Neuronal stem cell (in vitro differentiated cells): Measurements from ENCODE around the gene CAD.
"Not testable (repeated sequence)": the region's sequence is repeated elsewhere in the genome, so short reads cannot be mapped to it uniquely, and the experiment has no call there.

ENCODE experiments used
- DNase-seq: peaks from one replicate; pipeline ENCODE4 v3.0.0-alpha.2; 2013; ENCODE audit warnings: low spot score
- H2AFZ ChIP-seq: one replicate; pipeline ENCODE4 v1.6.1; 2013; ENCODE audit warnings: mild to moderate bottlenecking, low read length, inconsistent platforms
- H2AK5ac ChIP-seq: 2 replicates; pipeline ENCODE4 v1.6.1; 2013; ENCODE audit warnings: low read depth, mild to moderate bottlenecking, inconsistent platforms, low read length, moderate library complexity, mixed read lengths
- H2BK120ac ChIP-seq: 2 replicates; pipeline ENCODE4 v1.6.1; 2013; ENCODE audit warnings: low read depth, mild to moderate bottlenecking, inconsistent platforms, low read length, moderate library complexity, mixed read lengths
- H2BK12ac ChIP-seq: one replicate; pipeline ENCODE4 v1.6.1; 2013; ENCODE audit warnings: low read length, inconsistent platforms
- H2BK15ac ChIP-seq: 2 replicates; pipeline ENCODE4 v1.6.1; 2013; ENCODE audit warnings: mild to moderate bottlenecking, low read length, inconsistent platforms, mixed read lengths
- H2BK5ac ChIP-seq: one replicate; pipeline ENCODE4 v1.6.1; 2013; ENCODE audit warnings: inconsistent platforms, mild to moderate bottlenecking, low read length, moderate library complexity
- H3K14ac ChIP-seq: one replicate; pipeline ENCODE4 v1.6.1; 2013; ENCODE audit warnings: low read length, inconsistent platforms
- H3K18ac ChIP-seq: 2 replicates; pipeline ENCODE4 v1.6.1; 2013; ENCODE audit warnings: low read length, inconsistent platforms
- H3K23ac ChIP-seq: 2 replicates; pipeline ENCODE4 v1.6.1; 2013; ENCODE audit warnings: low read depth, mild to moderate bottlenecking, mixed read lengths, low read length, inconsistent platforms; ENCODE audit not compliant: poor library complexity
- H3K27ac ChIP-seq: replicated peaks from 3 replicates; pipeline ENCODE4 v1.5.1; 2013; ENCODE audit warnings: low read length, inconsistent platforms
- H3K27me3 ChIP-seq, 3 experiments: 2 replicates each; pipeline ENCODE4 v1.6.1; 2013; ENCODE audit warnings: low read length in 3 of 3, mild to moderate bottlenecking in 2 of 3, inconsistent platforms in 1 of 3, low read depth in 1 of 3, mixed read lengths in 1 of 3, moderate library complexity in 1 of 3; ENCODE audit not compliant: control insufficient read depth in 3 of 3, insufficient read depth in 3 of 3
- H3K36me3 ChIP-seq, 2 donors: replicated peaks in 1 of 2; 2 replicates each; pipeline ENCODE4 v1.6.1; 2013; ENCODE audit warnings: low read length in 2 of 2; ENCODE audit not compliant: control insufficient read depth in 2 of 2, insufficient read depth in 2 of 2
- H3K4ac ChIP-seq: 2 replicates; pipeline ENCODE4 v1.6.1; 2013; ENCODE audit warnings: inconsistent platforms, mild to moderate bottlenecking, low read length, moderate library complexity
- H3K4me1 ChIP-seq, 2 donors: 1 replicate in 1 of 2; 2 replicates in 1 of 2; pipeline ENCODE4 v1.6.1; 2013; ENCODE audit warnings: low read length in 2 of 2, low read depth in 1 of 2; ENCODE audit not compliant: control insufficient read depth in 2 of 2, insufficient read depth in 1 of 2
- H3K4me2 ChIP-seq: one replicate; pipeline ENCODE4 v1.6.1; 2013; ENCODE audit warnings: mild to moderate bottlenecking, low read length, inconsistent platforms; ENCODE audit not compliant: insufficient read depth, poor library complexity, severe bottlenecking
- H3K4me3 ChIP-seq, 2 donors: 2 replicates each; pipeline ENCODE4 v1.5.1; 2013; ENCODE audit warnings: low read length in 2 of 2, mild to moderate bottlenecking in 2 of 2, inconsistent platforms in 1 of 2, moderate library complexity in 1 of 2
- H3K79me1 ChIP-seq: one replicate; pipeline ENCODE4 v1.6.1; 2013; ENCODE audit warnings: low read depth, mild to moderate bottlenecking, inconsistent platforms, low read length, moderate library complexity
- H3K9ac ChIP-seq: one replicate; pipeline ENCODE4 v1.6.1; 2013; ENCODE audit warnings: mild to moderate bottlenecking, low read depth, low read length, inconsistent platforms; ENCODE audit not compliant: poor library complexity
- H3K9me3 ChIP-seq, 2 donors: replicated peaks in 1 of 2; 2 replicates each; pipeline versions ENCODE3 to v1.6.1; 2013; ENCODE audit warnings: low read length in 2 of 2, mild to moderate bottlenecking in 2 of 2, inconsistent platforms in 1 of 2, low read depth in 1 of 2, mixed read lengths in 1 of 2, moderate library complexity in 1 of 2; ENCODE audit not compliant: control insufficient read depth in 2 of 2, insufficient read depth in 1 of 2
- H4K8ac ChIP-seq: one replicate; pipeline ENCODE4 v1.6.1; 2013; ENCODE audit warnings: low read depth, mild to moderate bottlenecking, inconsistent platforms, low read length, moderate library complexity
- H4K91ac ChIP-seq: one replicate; pipeline ENCODE4 v1.6.1; 2013; ENCODE audit warnings: low read length, low read depth, mild to moderate bottlenecking, inconsistent platforms; ENCODE audit not compliant: poor library complexity
- WGBS, 2 donors: extraction: QIAGEN DNeasy Blood & Tissue Kit; methylation state at CpG; one replicate each; pipeline ENCODE4 v1.1.7; 2013; ENCODE audit warnings: missing lambda C conversion rate in 2 of 2, mixed read lengths in 1 of 2; ENCODE audit not compliant: insufficient read length in 2 of 2, insufficient replicate concordance in 1 of 2; ENCODE audit errors: extremely low coverage in 2 of 2; 5-methylcytosine and 5-hydroxymethylcytosine counted together

Gene CAD

DNA sequence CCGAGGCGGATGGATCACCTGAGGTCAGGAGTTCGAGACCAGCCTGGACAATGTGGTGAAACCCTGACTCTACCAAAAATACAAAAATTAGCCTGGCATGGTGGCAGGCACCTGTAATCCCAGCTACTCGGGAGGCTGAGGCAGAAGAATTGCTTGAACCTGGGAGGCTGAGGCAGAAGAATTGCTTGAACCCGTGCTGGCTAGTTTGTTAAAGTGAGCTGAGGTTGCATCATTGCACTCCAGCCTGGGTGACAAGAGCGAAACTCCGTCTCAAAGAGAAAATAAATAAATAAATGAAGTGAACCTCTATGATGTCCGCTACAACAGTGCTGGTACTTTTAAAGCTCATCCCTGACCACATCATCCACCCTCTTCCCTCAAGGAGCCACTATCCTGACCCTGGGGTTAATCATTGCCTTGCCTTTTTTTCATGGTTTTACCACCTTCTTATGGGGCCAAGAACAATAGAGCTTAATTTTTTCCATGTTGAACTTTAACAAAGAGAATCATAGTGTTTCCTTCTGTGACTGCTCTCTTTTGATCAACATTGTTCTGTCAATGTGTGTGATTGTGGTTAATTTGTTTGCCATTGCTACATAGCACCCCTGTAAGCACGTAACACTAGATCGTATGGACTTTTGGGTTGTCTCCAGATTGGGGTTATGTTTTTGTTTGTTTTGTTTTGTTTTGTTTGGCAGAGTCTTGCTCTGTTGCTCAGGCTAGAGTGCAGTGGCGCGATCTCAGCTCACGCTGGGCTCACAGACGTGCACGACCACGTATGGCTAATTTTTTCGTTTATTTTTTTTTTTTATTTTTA lies 22.4 kb upstream of the CAD start:
- no peak overlapping the region for H2AFZ ChIP-seq
- H3K9me3 ChIP-seq, result no peaks in the 10 kb centered on the region
- H3K9ac ChIP-seq, result no peak overlapping the region
- H3K79me1 ChIP-seq, result no peaks in the 10 kb centered on the region
- no peak overlapping the region for H3K4ac ChIP-seq
- no peak overlapping the region for H3K27ac ChIP-seq
- H3K27me3 ChIP-seq, result no peaks in the 10 kb centered on the region
- no peaks in the 10 kb centered on the region for H3K4me1 ChIP-seq
- no CpG with 5 or more reads among the region's 17 CpGs for WGBS, 2 donors
- H2AK5ac ChIP-seq, result no peak overlapping the region
- no peak overlapping the region for H2BK12ac ChIP-seq
- H3K18ac ChIP-seq, result no peak overlapping the region
- H3K4me2 ChIP-seq, result no peak overlapping the region
- no peak overlapping the region for H2BK5ac ChIP-seq
- peaks cover 4 to 6% of the 10 kb centered on the region in 2 donors for H3K36me3 ChIP-seq
- H4K91ac ChIP-seq, result no peak overlapping the region
- DNase-seq, result no peak
- no peak overlapping the region for H4K8ac ChIP-seq
- no peak overlapping the region for H3K4me3 ChIP-seq
- H2BK120ac ChIP-seq, result no peak overlapping the region
- H3K23ac ChIP-seq, result no peak overlapping the region
- no peak overlapping the region for H3K14ac ChIP-seq
- no peak overlapping the region for H2BK15ac ChIP-seq

DNA sequence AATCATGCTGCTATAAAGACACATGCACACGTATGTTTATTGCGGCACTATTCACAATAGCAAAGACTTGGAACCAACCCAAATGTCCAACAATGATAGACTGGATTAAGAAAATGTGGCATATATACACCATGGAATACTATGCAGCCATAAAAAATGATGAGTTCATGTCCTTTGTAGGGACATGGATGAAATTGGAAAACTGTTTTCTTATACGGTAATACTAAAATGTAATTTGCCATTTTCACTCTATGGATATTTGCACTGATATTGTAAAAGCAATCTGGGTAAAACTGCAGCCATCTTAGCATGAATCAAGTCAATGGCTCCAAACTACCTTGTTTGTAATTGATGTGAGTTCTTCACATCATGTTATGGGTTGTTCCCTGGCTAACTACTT lies 21.4 kb upstream of the CAD start:
- H3K36me3 ChIP-seq, result peaks cover 8 to 15% of the 10 kb centered on the region in 2 donors
- not testable (repeated sequence) for H3K4me1 ChIP-seq, H2BK120ac ChIP-seq, H4K91ac ChIP-seq, H3K79me1 ChIP-seq, DNase-seq, H4K8ac ChIP-seq, H3K4ac ChIP-seq, H2AK5ac ChIP-seq, H3K9me3 ChIP-seq, H3K4me2 ChIP-seq, H2BK15ac ChIP-seq, H3K4me3 ChIP-seq, H2BK5ac ChIP-seq, H3K14ac ChIP-seq, H3K27ac ChIP-seq, H3K9ac ChIP-seq, H2AFZ ChIP-seq, H2BK12ac ChIP-seq, H3K18ac ChIP-seq, H3K27me3 ChIP-seq, H3K23ac ChIP-seq
- WGBS, 2 donors, result no CpG with 5 or more reads among the region's 3 CpGs

DNA sequence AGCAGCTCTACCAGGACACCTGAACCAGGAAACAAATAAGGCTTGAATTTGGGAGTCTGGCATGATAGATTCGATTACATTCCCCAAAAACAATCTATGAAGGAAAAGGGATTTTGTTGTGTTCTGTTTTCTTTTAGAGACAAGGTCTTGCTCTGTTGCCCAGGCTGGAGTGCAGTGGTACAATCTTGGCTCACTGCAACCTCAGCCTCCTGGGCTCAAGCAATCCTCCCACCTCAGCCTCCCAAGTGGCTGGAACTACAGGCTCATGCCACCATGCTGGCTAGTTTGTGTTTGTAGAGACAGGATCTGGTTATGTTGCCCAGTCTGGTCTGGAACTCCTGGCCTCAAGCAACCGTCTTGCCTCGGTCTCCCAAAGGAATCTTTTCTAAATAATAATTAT lies 19.1 kb upstream of the CAD start:
- H3K27ac ChIP-seq, H2BK5ac ChIP-seq, H3K23ac ChIP-seq, H3K4me1 ChIP-seq, H3K9ac ChIP-seq, H2BK12ac ChIP-seq, H2BK15ac ChIP-seq, H2AK5ac ChIP-seq, H3K14ac ChIP-seq, H3K4me2 ChIP-seq, H3K9me3 ChIP-seq, H3K27me3 ChIP-seq, H3K18ac ChIP-seq, H4K91ac ChIP-seq, H4K8ac ChIP-seq, H2AFZ ChIP-seq, H3K79me1 ChIP-seq, H3K4ac ChIP-seq, H2BK120ac ChIP-seq, DNase-seq, H3K4me3 ChIP-seq: not testable (repeated sequence)
- no CpG with 5 or more reads among the region's 3 CpGs for WGBS, 2 donors
- peaks cover 19 to 38% of the 10 kb centered on the region in 2 donors for H3K36me3 ChIP-seq

DNA sequence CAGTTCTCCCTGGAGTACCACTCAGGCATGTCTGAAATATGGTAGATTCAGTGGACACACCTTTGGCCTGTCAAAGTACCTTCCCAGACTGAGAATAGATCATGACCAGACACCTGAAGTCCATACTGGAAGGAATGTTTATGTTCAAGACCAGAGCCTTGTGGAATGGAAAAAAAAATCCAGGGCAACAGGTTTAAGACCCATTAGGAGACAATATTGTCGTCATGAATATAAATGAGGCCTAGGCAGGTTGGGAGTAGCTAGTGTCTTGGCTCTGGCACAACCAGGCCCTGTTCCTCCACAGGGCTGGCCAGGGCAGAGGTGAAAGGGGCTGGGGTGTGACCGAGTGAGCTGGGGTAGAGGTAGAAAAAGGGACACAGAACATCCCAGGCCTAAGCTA lies 18.5 kb upstream of the CAD start:
- Histone ChIP-seq H4K8ac (no peak overlapping the region), H2AK5ac (no peak overlapping the region), H3K4me1 (no peaks in the 10 kb centered on the region), H2BK5ac (no peak overlapping the region), H2BK120ac (no peak overlapping the region), H3K4me2 (no peak overlapping the region), H4K91ac (no peak overlapping the region), H3K27ac (no peak overlapping the region), H3K27me3 (no peaks in the 10 kb centered on the region), H2BK15ac (no peak overlapping the region), H3K14ac (no peak overlapping the region), H3K4me3 (no peak overlapping the region), H3K9me3 (peaks cover 0 to 3% of the 10 kb centered on the region in 2 donors), H2BK12ac (no peak overlapping the region), H3K4ac (no peak overlapping the region), H3K9ac (no peak overlapping the region), H3K23ac (no peak overlapping the region), H2AFZ (no peak overlapping the region), H3K79me1 (no peaks in the 10 kb centered on the region), H3K36me3 (peaks cover 24 to 43% of the 10 kb centered on the region in 2 donors), H3K18ac (no peak overlapping the region)
- WGBS, 2 donors, result no CpG with 5 or more reads among the region's 2 CpGs
- no peak for DNase-seq
